Upper lobe of left lung (tissue), 6 donors: ENCODE results near the gene R3HDM4. TPM values are rescaled to one million over a fixed set of nuclear protein-coding genes. Genes with fewer than 3 reads are reported as not detected.
A peak's percentile ranks its signal among the peaks of the same experiment; 100 is the strongest.

ENCODE experiments used
- ATAC-seq, 2 donors: fragments of 200-7000 bp; cut with Tn5 transposase; one replicate each; pipeline ENCODE4 v1.9.1; 2022; ENCODE audit warnings: mild to moderate bottlenecking in 2 of 2, moderate library complexity in 2 of 2; ENCODE audit not compliant: low FRiP score in 2 of 2
- DNase-seq, 2 donors: peaks; one replicate each; pipeline ENCODE4 v3.0.0-alpha.2; 2019 to 2020
- H3K27ac ChIP-seq, 4 donors: fragments of 200-600 bp; sonication (generic); one replicate each; pipeline ENCODE4 v1.5.1; 2016 to 2019
- H3K27me3 ChIP-seq, 4 donors: fragments of 200-600 bp; sonication (generic); one replicate each; pipeline ENCODE4 v1.5.1; 2017 to 2019
- H3K36me3 ChIP-seq, 4 donors: fragments of 200-600 bp; sonication (generic); one replicate each; pipeline ENCODE4 v1.5.1; 2016 to 2019
- H3K4me1 ChIP-seq, 4 donors: fragments of 200-600 bp; sonication (generic); one replicate each; pipeline ENCODE4 v1.5.1; 2018 to 2019
- H3K4me3 ChIP-seq, 4 donors: fragments of 200-600 bp; sonication (generic); one replicate each; pipeline ENCODE4 v1.5.1; 2017 to 2019; ENCODE audit warnings: mild to moderate bottlenecking in 2 of 4, moderate library complexity in 1 of 4
- H3K9me3 ChIP-seq, 4 donors: fragments of 200-600 bp; sonication (generic); one replicate each; pipeline ENCODE4 v1.5.1; 2018 to 2019
- CTCF ChIP-seq, 6 experiments: fragments of 450-650 bp in 4 of 6; fragments of 200-600 bp in 2 of 6; sonication (generic) in 2 of 6; IDR thresholded peaks; one replicate each; pipeline ENCODE4 v1.5.1; 2016 to 2019; ENCODE audit warnings: antibody characterized with exemption in 6 of 6
- EP300 ChIP-seq, 4 donors: sonication (generic); formaldehyde crosslinking; IDR thresholded peaks; one replicate each; pipeline ENCODE4 v1.5.1; 2017; ENCODE audit warnings: antibody characterized with exemption in 4 of 4, control low read depth in 2 of 4
- POLR2A ChIP-seq, 4 donors: fragments of 450-650 bp; IDR thresholded peaks; one replicate each; pipeline ENCODE4 v1.5.1; 2016 to 2017; ENCODE audit warnings: antibody characterized with exemption in 4 of 4, mild to moderate bottlenecking in 2 of 4
- POLR2AphosphoS5 ChIP-seq, 2 donors: sonication (generic); formaldehyde crosslinking; IDR thresholded peaks; one replicate each; pipeline ENCODE4 v1.5.1; 2017; ENCODE audit warnings: antibody characterized with exemption in 2 of 2
- WGBS, 2 donors: methylation state at CpG; one replicate each; pipeline ENCODE4 v1.1.5; 2017 to 2018; 5-methylcytosine and 5-hydroxymethylcytosine counted together
- total RNA-seq, 6 donors: library from RNA; depleted of rRNA in 4 of 6; stranded (reverse); fragments of >200 nt in 4 of 6; gene quantifications; one replicate each; pipeline versions ENCODE4 v1.1.0 to v1.2.1, GENCODE V29; 2016 to 2021
- donor health status: DM: no; HTN: no; CAD: no; lungs with moderate emphysema.
- donor health status: DM: no; HTN: yes; CAD: no; lungs with severe emphysema.

The R3HDM4 gene
- total RNA-seq, 6 donors from 2014 or later, result 39.6 to 71.2 (median 63.3) TPM

GRCh38 chr19:899336-900042 lies 13.5 kb downstream of the R3HDM4 start:
- Histone ChIP-seq H3K4me1 (no peaks in the 10 kb centered on the region), H3K4me3 (no peak overlapping the region), H3K9me3 (no peaks in the 10 kb centered on the region), H3K27me3 (no peaks in the 10 kb centered on the region), H3K36me3 (peaks cover 0 to 41% (median 30%) of the 10 kb centered on the region in 4 donors), H3K27ac (no peak overlapping the region)
- ATAC-seq (no peak), DNase-seq (peak in 1 of 2 donors; percentile 69)
- 91 to 95% methylated on average over 9 to 32 of the region's 32 CpGs for WGBS, 2 donors
- TF ChIP-seq POLR2A (IDR thresholded peaks at IDR 0.05) (no peak), EP300 (IDR thresholded peaks at IDR 0.05) (no peak), CTCF (IDR thresholded peaks at IDR 0.05) (no peak), POLR2AphosphoS5 (IDR thresholded peaks at IDR 0.05) (no peak)

GRCh38 chr19:898663-899062 lies 14.4 kb downstream of the R3HDM4 start:
- Histone ChIP-seq H3K27ac (no peak overlapping the region), H3K9me3 (no peaks in the 10 kb centered on the region), H3K4me3 (no peak overlapping the region), H3K36me3 (peaks cover 0 to 41% (median 30%) of the 10 kb centered on the region in 4 donors), H3K27me3 (no peaks in the 10 kb centered on the region), H3K4me1 (peaks cover 0 to 2% (median 2%) of the 10 kb centered on the region in 4 donors)
- 86 to 92% methylated on average over 11 to 20 of the region's 20 CpGs for WGBS, 2 donors
- no peak for TF ChIP-seq POLR2A (IDR thresholded peaks at IDR 0.05)
- no peak for TF ChIP-seq CTCF (IDR thresholded peaks at IDR 0.05)
- no peak for TF ChIP-seq POLR2AphosphoS5 (IDR thresholded peaks at IDR 0.05)
- no peak for TF ChIP-seq EP300 (IDR thresholded peaks at IDR 0.05)
- ATAC-seq (peak in 1 of 2 donors; percentile 3), DNase-seq (peak in 1 of 2 donors; percentile 79)

GRCh38 chr19:897442-898039 lies 15.5 kb downstream of the R3HDM4 start:
- ATAC-seq, result no peak
- H3K4me1 ChIP-seq, result peaks cover 0 to 5% (median 5%) of the 10 kb centered on the region in 4 donors
- no peaks in the 10 kb centered on the region for H3K27me3 ChIP-seq
- WGBS, 2 donors, result 95% methylated on average over 19 to 22 of the region's 26 CpGs
- no peak overlapping the region for H3K4me3 ChIP-seq
- H3K9me3 ChIP-seq, result no peaks in the 10 kb centered on the region
- H3K27ac ChIP-seq, result no peak overlapping the region
- TF ChIP-seq EP300 (IDR thresholded peaks at IDR 0.05), result no peak
- no peak for TF ChIP-seq CTCF (IDR thresholded peaks at IDR 0.05)
- no peak for TF ChIP-seq POLR2A (IDR thresholded peaks at IDR 0.05)
- TF ChIP-seq POLR2AphosphoS5 (IDR thresholded peaks at IDR 0.05), result no peak
- DNase-seq, result peak in 1 of 2 donors; percentile 77
- peaks cover 0 to 41% (median 30%) of the 10 kb centered on the region in 4 donors for H3K36me3 ChIP-seq

- Histone ChIP-seq H3K9me3 (no peaks in the 10 kb centered on the region), H3K27me3 (no peaks in the 10 kb centered on the region), H3K4me3 (no peak overlapping the region), H3K36me3 (peaks cover 0 to 39% (median 30%) of the 10 kb centered on the region in 4 donors), H3K4me1 (peaks cover 1 to 10% (median 9%) of the 10 kb centered on the region in 4 donors), H3K27ac (no peak overlapping the region)
- DNase-seq (no peak), ATAC-seq (no peak)
- TF ChIP-seq POLR2A (IDR thresholded peaks at IDR 0.05) (no peak), EP300 (IDR thresholded peaks at IDR 0.05) (no peak), POLR2AphosphoS5 (IDR thresholded peaks at IDR 0.05) (no peak)
- 88 to 95% methylated on average over 11 of the region's 11 CpGs for WGBS, 2 donors
Observed at GRCh38 chr19:896999-897398, 16.0 kb downstream of the R3HDM4 start.

- 91 to 95% methylated on average over 9 to 10 of the region's 10 CpGs for WGBS, 2 donors
- Histone ChIP-seq H3K36me3 (peaks cover 0 to 33% (median 24%) of the 10 kb centered on the region in 4 donors), H3K4me3 (no peak overlapping the region), H3K4me1 (peaks cover 3 to 14% (median 12%) of the 10 kb centered on the region in 4 donors), H3K9me3 (no peaks in the 10 kb centered on the region), H3K27ac (no peak overlapping the region), H3K27me3 (no peaks in the 10 kb centered on the region)
- TF ChIP-seq CTCF (IDR thresholded peaks at IDR 0.05) (no peak), EP300 (IDR thresholded peaks at IDR 0.05) (no peak), POLR2AphosphoS5 (IDR thresholded peaks at IDR 0.05) (no peak)
- DNase-seq, result peak in 1 of 2 donors; percentile 27
- ATAC-seq, result no peak
Observed at GRCh38 chr19:896434-896833, 16.6 kb downstream of the R3HDM4 start.
